ENCODE measurements around the gene PRKG1.
"Not testable (repeated sequence)": the region's sequence is repeated elsewhere in the genome, so short reads cannot be mapped to it uniquely, and the experiment has no call there.

The PRKG1 gene

GRCh38 chr10:51255381-51255780, 181.1 kb downstream of the PRKG1 start:
- no peak for TF ChIP-seq CTCF (conservative IDR thresholded peaks at IDR 0.05; ENCODE audit: low read depth)
- no peak overlapping the region for H3K27ac ChIP-seq
- no peak for DNase-seq (ENCODE audit: low spot score)
- ChIA-PET CTCF (no interaction called here), POLR2A (ENCODE audit: low non-redundant PET) (no interaction called here)

- TF ChIP-seq CTCF (conservative IDR thresholded peaks at IDR 0.05; ENCODE audit: low read depth) = no peak
- ChIA-PET CTCF (interaction anchor here (0.6 to 1.2 kb wide), 2 partner anchors 233 to 332 kb away, joined by 4 to 5 read pairs; no protein-coding TSS in a partner anchor), POLR2A (ENCODE audit: low non-redundant PET) (no interaction called here)
- H3K27ac ChIP-seq = no peak overlapping the region
- DNase-seq (ENCODE audit: low spot score) = no peak
Observed at GRCh38 chr10:51257511-51258248, 183.4 kb downstream of the PRKG1 start.

GRCh38 chr10:51260376-51260775, 186.1 kb downstream of the PRKG1 start:
- TF ChIP-seq CTCF (conservative IDR thresholded peaks at IDR 0.05; ENCODE audit: low read depth) = no peak
- ChIA-PET POLR2A (ENCODE audit: low non-redundant PET) (no interaction called here), CTCF (no interaction called here)
- H3K27ac ChIP-seq = no peak overlapping the region
- DNase-seq (ENCODE audit: low spot score) = no peak

- H3K27ac ChIP-seq = no peak overlapping the region
- POLR2A ChIA-PET (ENCODE audit: low non-redundant PET) = no interaction called here
- CTCF ChIA-PET = no interaction called here
- no peak for DNase-seq (ENCODE audit: low spot score)
- no peak for TF ChIP-seq CTCF (conservative IDR thresholded peaks at IDR 0.05; ENCODE audit: low read depth)
Observed at GRCh38 chr10:51266496-51266895, 192.2 kb downstream of the PRKG1 start.

GRCh38 chr10:51267980-51268570, 193.8 kb downstream of the PRKG1 start:
- CTCF ChIA-PET; POLR2A ChIA-PET (ENCODE audit: low non-redundant PET); H3K27ac ChIP-seq; DNase-seq (ENCODE audit: low spot score): not testable (repeated sequence)

- no peak overlapping the region for H3K27ac ChIP-seq
- POLR2A ChIA-PET (ENCODE audit: low non-redundant PET) = no interaction called here
- no peak for DNase-seq (ENCODE audit: low spot score)
- CTCF ChIA-PET = no interaction called here
- no peak for TF ChIP-seq CTCF (conservative IDR thresholded peaks at IDR 0.05; ENCODE audit: low read depth)
Observed at GRCh38 chr10:51269821-51270220, 195.5 kb downstream of the PRKG1 start.

- H3K27ac ChIP-seq = no peak overlapping the region
- POLR2A ChIA-PET (ENCODE audit: low non-redundant PET) = no interaction called here
- CTCF ChIA-PET = interaction anchor here (0.8 kb wide), 1 partner anchor 156 kb away, joined by 3 read pairs; no protein-coding TSS in a partner anchor
- DNase-seq (ENCODE audit: low spot score) = no peak
- TF ChIP-seq CTCF (conservative IDR thresholded peaks at IDR 0.05; ENCODE audit: low read depth) = no peak
Observed at GRCh38 chr10:51270936-51271530, 196.7 kb downstream of the PRKG1 start.

GRCh38 chr10:51272099-51272498, 197.8 kb downstream of the PRKG1 start:
- CTCF ChIA-PET; DNase-seq (ENCODE audit: low spot score); POLR2A ChIA-PET (ENCODE audit: low non-redundant PET); H3K27ac ChIP-seq: not testable (repeated sequence)
